Activated CD4-positive, alpha-beta T cell treated with anti-CD3 and anti-CD28 coated beads, Interleukin-2, amount 50 U/mL, for 24 hours (primary cell): Measurements from ENCODE around the gene PLCZ1.
"Not testable (repeated sequence)": the region's sequence is repeated elsewhere in the genome, so short reads cannot be mapped to it uniquely, and the experiment has no call there.

Experiments used
- DNase-seq, 2 donors: peaks; one replicate each; pipeline ENCODE4 v3.0.0-alpha.2; 2020; ENCODE audit warnings: low read depth in 1 of 2, low spot score in 1 of 2

Gene PLCZ1

GRCh38 chr12:18703321-18703720, 34.5 kb downstream of the PLCZ1 start:
- DNase-seq = no peak

- DNase-seq = no peak
These were observed 37.5 kb downstream of the PLCZ1 start for GRCh38 chr12:18700271-18700670.

- DNase-seq = no peak
These were observed 40.7 kb downstream of the PLCZ1 start for GRCh38 chr12:18696971-18697602.

- DNase-seq = not testable (repeated sequence)
These were observed 43.8 kb downstream of the PLCZ1 start for GRCh38 chr12:18693986-18694385.

GRCh38 chr12:18690653-18691052, 47.2 kb downstream of the PLCZ1 start:
- DNase-seq = no peak

- no peak for DNase-seq
These were observed 48.0 kb downstream of the PLCZ1 start for GRCh38 chr12:18689771-18690170.

- DNase-seq = no peak
These were observed 53.4 kb downstream of the PLCZ1 start for GRCh38 chr12:18684430-18684829.

- no peak for DNase-seq
These were observed 54.3 kb downstream of the PLCZ1 start for GRCh38 chr12:18683327-18684013.

- DNase-seq = no peak
These were observed 56.0 kb downstream of the PLCZ1 start for GRCh38 chr12:18681818-18682217.

GRCh38 chr12:18676996-18677588, 60.7 kb downstream of the PLCZ1 start:
- no peak for DNase-seq

GRCh38 chr12:18676141-18676540, 61.7 kb downstream of the PLCZ1 start:
- no peak for DNase-seq

GRCh38 chr12:18658829-18659228, 79.0 kb downstream of the PLCZ1 start:
- no peak for DNase-seq

- no peak for DNase-seq
These were observed 79.6 kb downstream of the PLCZ1 start for GRCh38 chr12:18658179-18658578.

- DNase-seq = no peak
These were observed 82.5 kb downstream of the PLCZ1 start for GRCh38 chr12:18655351-18655750.

GRCh38 chr12:18653465-18653864, 84.3 kb downstream of the PLCZ1 start:
- DNase-seq = no peak

GRCh38 chr12:18652596-18652995, 85.2 kb downstream of the PLCZ1 start:
- no peak for DNase-seq

- no peak for DNase-seq
These were observed 86.3 kb downstream of the PLCZ1 start for GRCh38 chr12:18651525-18651924.

GRCh38 chr12:18646286-18646890, 91.4 kb downstream of the PLCZ1 start:
- DNase-seq = no peak

GRCh38 chr12:18644564-18644963, 93.2 kb downstream of the PLCZ1 start:
- no peak for DNase-seq

- DNase-seq = no peak
These were observed 94.1 kb downstream of the PLCZ1 start for GRCh38 chr12:18643681-18644080.

GRCh38 chr12:18640321-18640955, 97.4 kb downstream of the PLCZ1 start:
- DNase-seq = no peak

GRCh38 chr12:18634382-18634781, 103.4 kb downstream of the PLCZ1 start:
- no peak for DNase-seq
